GM18520 (cell line): ENCODE results near the gene WNT3.
"Not testable (repeated sequence)": the region's sequence is repeated elsewhere in the genome, so short reads cannot be mapped to it uniquely, and the experiment has no call there.

ENCODE experiments used
- ATAC-seq: cut with Tn5 transposase; IDR thresholded peaks from one replicate; pipeline ENCODE4 v1.9.1; 2021; ENCODE audit not compliant: unreplicated experiment

Gene WNT3

GRCh38 chr17:46815474-46816353 is 2.8 kb downstream of the WNT3 start:
- ATAC-seq, result no peak

- no peak for ATAC-seq
Measured at GRCh38 chr17:46814446-46814845, 4.0 kb downstream of the WNT3 start.

DNA sequence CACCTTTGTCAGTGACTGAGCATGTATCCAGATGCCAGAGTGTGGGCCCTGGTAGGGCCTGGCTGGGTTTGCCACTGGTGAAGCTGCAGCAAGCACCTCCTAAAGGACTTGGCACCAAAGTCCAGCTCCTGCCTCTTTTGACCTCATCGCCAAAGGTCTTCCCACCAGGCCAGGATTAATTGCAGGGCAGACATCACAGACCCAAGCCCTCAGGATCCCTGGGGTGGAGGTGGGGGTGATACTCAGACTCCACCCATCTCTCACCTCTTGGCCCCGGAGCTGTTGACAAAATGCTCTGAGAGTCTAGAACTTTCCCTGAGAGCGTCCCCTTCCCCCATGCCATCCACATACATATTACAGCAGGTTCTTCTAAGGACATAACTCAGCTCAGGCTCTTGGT is 4.6 kb downstream of the WNT3 start:
- no peak for ATAC-seq

- no peak for ATAC-seq
Measured at GRCh38 chr17:46812624-46813318, 5.7 kb downstream of the WNT3 start.

GRCh38 chr17:46811978-46812583 is 6.4 kb downstream of the WNT3 start:
- ATAC-seq, result no peak

GRCh38 chr17:46810837-46811236 is 7.7 kb downstream of the WNT3 start:
- ATAC-seq, result no peak

GRCh38 chr17:46809110-46809571 is 9.4 kb downstream of the WNT3 start:
- ATAC-seq, result no peak

DNA sequence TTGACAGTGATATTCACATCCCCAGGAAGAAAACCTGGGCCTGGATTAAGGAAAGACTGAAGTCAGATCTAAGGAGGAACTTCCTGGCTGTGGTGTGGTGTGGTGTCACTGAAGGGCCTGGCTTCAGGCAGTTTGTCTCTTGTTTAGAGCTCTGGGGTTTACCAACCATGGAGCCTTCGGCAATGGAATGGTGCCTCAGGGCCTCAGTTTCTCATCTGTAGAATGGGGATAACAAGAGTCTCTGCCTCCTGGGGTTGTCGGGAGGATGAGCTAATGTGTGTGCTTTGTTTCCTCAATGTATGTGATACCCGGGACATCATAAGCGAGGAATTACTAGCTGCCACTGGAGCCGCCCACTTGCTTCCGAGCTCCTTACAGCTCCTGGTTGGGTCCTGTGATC is 12.7 kb downstream of the WNT3 start:
- ATAC-seq, result no peak

DNA sequence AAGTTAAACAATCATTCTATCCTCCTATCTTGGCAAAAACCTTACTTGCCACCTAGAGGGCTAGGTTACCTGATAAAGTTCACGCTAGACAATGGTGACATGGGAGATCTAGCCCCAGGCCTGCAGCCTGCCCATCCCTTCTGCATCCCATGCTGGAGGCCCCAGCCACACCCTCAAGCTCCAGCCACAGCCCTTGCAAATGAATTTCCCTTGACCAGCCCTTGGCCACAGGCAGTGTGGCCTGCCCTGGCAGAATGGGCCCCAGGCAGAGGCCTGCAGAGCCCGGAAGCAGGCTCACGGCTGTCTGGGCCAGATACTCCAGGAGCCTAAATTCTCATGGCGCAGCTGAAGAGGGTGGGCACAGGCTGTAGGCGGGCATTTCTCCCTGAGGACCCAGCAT is 14.9 kb downstream of the WNT3 start:
- no peak for ATAC-seq

DNA sequence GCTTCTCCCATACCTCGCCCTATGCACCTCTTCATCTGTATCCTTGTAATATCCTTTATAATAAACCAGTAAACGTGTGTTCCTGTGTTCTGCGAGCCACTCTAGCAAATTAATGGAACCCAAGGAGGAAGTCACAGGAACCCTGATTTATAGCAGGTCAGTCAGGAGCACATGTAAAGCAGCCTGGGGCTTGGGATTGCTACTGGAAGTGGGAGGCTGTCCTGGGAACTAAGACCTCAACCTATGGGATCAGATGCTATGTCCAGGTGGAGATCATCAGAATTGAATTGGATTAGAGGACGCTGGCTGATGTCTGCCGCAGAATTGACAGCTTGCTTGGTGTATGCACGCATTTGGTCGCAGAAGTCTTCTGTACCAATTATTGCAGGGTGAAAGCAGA is 15.7 kb downstream of the WNT3 start:
- ATAC-seq, result no peak

- no peak for ATAC-seq
Measured at GRCh38 chr17:46800573-46800972, 17.9 kb downstream of the WNT3 start.

DNA sequence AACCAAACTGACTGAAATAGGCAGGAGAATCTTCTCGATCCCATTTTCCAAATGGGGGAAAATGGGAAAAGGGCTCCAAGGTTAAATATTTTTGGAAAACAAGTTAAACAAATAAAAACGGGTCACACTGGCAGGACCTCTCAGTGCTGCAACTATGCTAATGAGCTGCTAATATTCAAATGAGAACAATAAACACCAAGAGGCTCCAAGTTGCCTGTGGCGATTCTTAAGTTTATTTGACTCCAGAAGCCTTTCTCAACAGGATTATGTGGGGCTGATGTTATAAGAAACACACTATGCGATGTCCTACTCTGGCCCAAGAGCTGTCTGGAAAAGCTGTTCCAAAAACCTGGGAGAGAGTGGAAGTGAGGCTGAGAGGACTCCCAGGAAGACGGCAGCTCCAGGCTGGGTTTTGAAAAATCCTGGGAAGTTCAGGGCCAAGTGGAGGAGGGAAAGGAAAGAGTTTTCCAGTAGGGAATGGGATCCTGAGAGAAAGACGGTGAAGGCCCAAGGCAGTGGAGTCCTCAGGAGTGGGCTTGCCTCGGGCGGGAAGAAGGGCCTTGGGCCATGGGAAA is 21.4 kb downstream of the WNT3 start:
- no peak for ATAC-seq

DNA sequence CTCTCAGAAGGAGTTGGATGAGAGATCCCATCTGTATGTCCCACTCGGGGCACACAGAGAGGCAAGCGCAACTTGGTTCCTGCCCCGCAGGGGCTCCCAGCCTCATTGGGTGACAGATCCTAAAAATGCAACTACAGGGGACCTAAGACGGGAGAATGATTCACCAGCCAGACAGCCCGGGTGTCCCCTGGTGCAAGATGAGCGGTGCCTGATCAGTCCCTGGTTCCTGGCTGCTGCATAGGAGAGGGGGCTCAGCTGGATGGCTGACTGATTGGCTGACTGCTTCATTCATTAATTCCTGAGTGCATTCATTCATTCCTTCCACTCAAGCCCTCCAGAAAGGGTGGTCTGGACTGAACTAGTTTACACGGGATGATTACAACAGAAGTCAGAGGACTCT is 22.0 kb downstream of the WNT3 start:
- ATAC-seq, result no peak

DNA sequence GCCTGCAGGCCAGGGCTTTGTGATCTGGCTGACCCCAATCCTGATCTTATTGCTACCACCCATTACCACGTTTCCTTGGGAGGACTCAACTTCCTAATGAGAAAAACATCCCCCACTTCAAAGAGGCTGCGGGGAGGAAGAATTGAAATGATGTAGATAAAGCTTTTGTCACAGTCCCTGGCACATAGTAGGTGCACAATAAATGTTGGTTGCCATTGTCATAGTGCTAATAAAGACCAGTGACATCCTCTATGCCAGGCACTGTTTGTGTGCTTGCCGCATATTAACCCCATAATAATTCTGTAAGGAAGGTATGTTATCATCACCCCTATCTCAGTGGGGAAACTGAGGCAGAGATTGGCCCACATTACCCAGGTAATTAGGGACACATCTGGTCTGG is 22.4 kb downstream of the WNT3 start:
- ATAC-seq, result no peak

- no peak for ATAC-seq
Measured at GRCh38 chr17:46795379-46795952, 23.0 kb downstream of the WNT3 start.

- ATAC-seq, result no peak
Measured at GRCh38 chr17:46794318-46794717, 24.2 kb downstream of the WNT3 start.

DNA sequence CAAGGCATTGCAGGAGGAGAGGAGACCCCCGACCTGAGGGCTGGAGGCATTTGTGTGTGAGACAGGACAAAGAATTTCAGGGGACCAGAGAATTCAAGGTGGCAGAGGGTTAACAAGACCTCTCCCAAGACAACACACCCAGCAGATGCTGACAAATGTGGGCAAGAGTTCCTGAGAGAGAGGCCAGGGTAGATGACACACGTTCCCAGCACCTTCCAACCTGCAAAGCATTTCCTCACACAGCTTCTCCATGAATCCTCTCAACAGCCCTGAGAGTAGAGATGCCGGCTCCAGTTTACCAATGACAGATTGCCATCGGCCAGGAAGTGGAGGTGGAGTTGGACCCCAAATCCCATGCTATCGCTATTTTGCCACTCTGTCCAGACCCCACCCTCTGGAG is 25.0 kb downstream of the WNT3 start:
- ATAC-seq, result no peak

DNA sequence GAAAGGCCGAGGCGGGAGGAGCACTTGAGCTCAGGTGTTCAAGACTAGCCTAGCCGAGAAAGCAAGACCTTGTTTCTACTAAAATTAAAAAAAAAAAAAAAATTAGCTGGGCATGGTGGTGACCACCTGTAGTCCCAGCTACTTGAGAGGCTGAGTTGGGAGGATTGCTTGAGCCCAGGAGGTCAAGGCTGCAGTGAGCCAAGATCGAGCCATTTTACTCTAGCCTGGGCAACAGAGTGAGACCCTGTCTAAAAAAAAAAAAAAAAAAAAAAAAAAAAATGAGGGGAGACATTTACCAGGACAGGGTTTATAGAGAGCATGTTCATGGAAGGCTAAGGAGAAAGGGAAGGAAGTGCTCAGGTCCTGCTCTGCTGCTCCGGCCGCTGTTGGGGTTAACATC is 25.5 kb downstream of the WNT3 start:
- not testable (repeated sequence) for ATAC-seq

DNA sequence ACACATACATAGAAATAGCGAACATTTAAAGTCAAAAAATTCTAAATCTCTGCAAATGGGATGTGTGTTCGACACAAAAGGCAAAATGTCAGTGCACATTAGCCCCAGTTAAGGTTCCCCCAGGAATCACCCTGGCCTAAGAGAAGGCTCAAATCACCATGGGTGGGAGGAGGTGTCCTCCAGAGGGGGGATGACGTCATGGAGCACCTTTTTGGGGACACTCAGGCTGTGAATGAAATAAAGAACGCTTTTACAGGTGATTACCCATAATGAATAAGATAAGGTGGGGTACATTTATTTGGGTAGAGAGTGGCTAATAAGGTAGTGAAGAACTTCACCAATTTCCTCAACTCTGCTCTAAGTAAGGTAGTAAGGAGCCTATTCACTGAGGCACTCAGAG is 26.4 kb downstream of the WNT3 start:
- ATAC-seq, result no peak

GRCh38 chr17:46791531-46791930 is 27.0 kb downstream of the WNT3 start:
- no peak for ATAC-seq

- no peak for ATAC-seq
Measured at GRCh38 chr17:46790216-46790615, 28.3 kb downstream of the WNT3 start.
